GM12878 (cell line): Measurements from ENCODE around the gene KDM5B. TPM values are rescaled to one million over a fixed set of nuclear protein-coding genes. Genes with fewer than 3 reads are reported as not detected.

Source experiments
- ATAC-seq: fragments of 200-7000 bp; cut with Tn5 transposase; 3 replicates; pipeline ENCODE4 v1.9.1; 2020; ENCODE audit warnings: mild to moderate bottlenecking, moderate library complexity
- BruUV-seq: library from RNA; stranded (reverse); fragments of 400-500 nt; replicated peaks from 2 replicates; lab custom pipeline; 2021; lab: Mats Ljungman, UMichigan
- CTCF ChIA-PET: fragments of 300-600 bp; sonication (Branson Sonifier 250); formaldehyde crosslinking; extraction: SDS; loops from one replicate; lab custom pipeline; 2021; ENCODE audit warnings: inconsistent platforms; lab: Yijun Ruan, JAX
- POLR2A ChIA-PET: fragments of 350-600 bp; formaldehyde crosslinking; extraction: SDS; loops from one replicate; lab custom pipeline; 2021; ENCODE audit warnings: inconsistent platforms; lab: Charles Lee
- RAD21 ChIA-PET: fragments of 300-600 bp; sonication (Branson Sonifier 250); formaldehyde crosslinking; loops from one replicate; lab custom pipeline; 2023; ENCODE audit warnings: antibody characterized with exemption; ENCODE audit not compliant: unreplicated experiment; lab: Charles Lee
- SMC1A ChIA-PET: fragments of 300-600 bp; sonication (Branson Sonifier 250); formaldehyde crosslinking; loops from one replicate; lab custom pipeline; 2023; ENCODE audit not compliant: unreplicated experiment, uncharacterized antibody; lab: Charles Lee
- DNase-seq: peaks from one replicate; pipeline ENCODE4 v3.0.0-alpha.2; 2011; ENCODE audit warnings: low read depth, low spot score
- FAIRE-seq: peaks from 3 replicates; lab custom pipeline; 2011; peaks lifted over from hg19 to GRCh38; lab: Jason Lieb, UNC
- H2AFZ ChIP-seq: 2 replicates; pipeline ENCODE4 v1.6.0; 2011; ENCODE audit warnings: low read depth, low read length, control low read depth; ENCODE audit not compliant: control insufficient read depth
- H3K27ac ChIP-seq: 2 replicates; pipeline ENCODE4 v1.5.1; 2011; ENCODE audit warnings: control low read depth; ENCODE audit not compliant: control insufficient read depth, insufficient read depth
- H3K27me3 ChIP-seq, 2 experiments: replicated peaks in 1 of 2; 2 replicates each; pipeline versions ENCODE4 v1.6.0 to v1.6.1; 2011; ENCODE audit warnings: low read length in 1 of 2; ENCODE audit not compliant: control insufficient read depth in 2 of 2, insufficient read depth in 2 of 2
- H3K36me3 ChIP-seq, 2 experiments: 2 replicates each; pipeline ENCODE4 v1.5.1; 2011; ENCODE audit warnings: low read length in 1 of 2; ENCODE audit not compliant: control insufficient read depth in 2 of 2, insufficient read depth in 2 of 2
- H3K4me1 ChIP-seq: 2 replicates; pipeline ENCODE4 v1.6.1; 2011; ENCODE audit warnings: mild to moderate bottlenecking, low read length, moderate library complexity, mixed read lengths; ENCODE audit not compliant: control insufficient read depth, insufficient read depth
- H3K4me2 ChIP-seq: 2 replicates; pipeline ENCODE4 v1.6.0; 2011; ENCODE audit warnings: control low read depth; ENCODE audit not compliant: control insufficient read depth, insufficient read depth
- H3K4me3 ChIP-seq: fragments of 200-600 bp; sonication (generic); 2 replicates; pipeline ENCODE4 v1.5.1; 2016
- H3K79me2 ChIP-seq: 2 replicates; pipeline ENCODE4 v1.6.0; 2011; ENCODE audit warnings: low read length; ENCODE audit not compliant: control insufficient read depth, insufficient read depth
- H3K9ac ChIP-seq: 2 replicates; pipeline ENCODE4 v1.8.0; 2011; ENCODE audit warnings: low read length, control low read depth, mixed read lengths; ENCODE audit not compliant: control insufficient read depth, insufficient read depth
- H3K9me3 ChIP-seq: replicated peaks from 3 replicates; pipeline ENCODE4 v1.5.1; 2011; ENCODE audit warnings: mild to moderate bottlenecking, low read length; ENCODE audit not compliant: control insufficient read depth, insufficient read depth
- H4K20me1 ChIP-seq: 2 replicates; pipeline ENCODE4 v1.6.0; 2011; ENCODE audit not compliant: control insufficient read depth, insufficient read depth
- SUPT20H ChIP-seq: IDR thresholded peaks from 2 replicates; pipeline ENCODE4 v1.6.1; 2011; ENCODE audit warnings: low read depth, mild to moderate bottlenecking, low read length, moderate library complexity, borderline replicate concordance; ENCODE audit not compliant: control insufficient read depth
- TCF7 ChIP-seq: IDR thresholded peaks from 2 replicates; pipeline ENCODE4 v1.6.1; 2014; ENCODE audit warnings: antibody characterized with exemption, borderline replicate concordance
- ZNF207 ChIP-seq: fragments of 450-650 bp; IDR thresholded peaks from 2 replicates; pipeline ENCODE4 v1.6.1; 2014; ENCODE audit warnings: antibody characterized with exemption, mild to moderate bottlenecking, borderline replicate concordance
- WGBS: methylation state at CpG from one replicate; pipeline ENCODE4 v1.1.6; 2016; ENCODE audit warnings: low lambda C conversion rate; ENCODE audit not compliant: insufficient replicate concordance, insufficient coverage; ENCODE audit errors: missing lambda C conversion rate; 5-methylcytosine and 5-hydroxymethylcytosine counted together
- in situ Hi-C: fragments of 300-500 bp; cut with MboI; formaldehyde crosslinking; loops from 9 replicates; pipeline ENCODE4 v1.14.3; 2018; ENCODE audit warnings: mixed read lengths
- intact Hi-C: fragments of 100-400 bp; cut with micrococcal nuclease; formaldehyde crosslinking; loops from one replicate; pipeline ENCODE4 v1.14.2; 2022; ENCODE audit not compliant: unreplicated experiment
- polyA plus RNA-seq, 11 experiments: library from polyadenylated mRNA; depleted of rRNA in 4 of 11; unstranded in 6 of 11; stranded (reverse) in 5 of 11; fragments of >200 nt; fragmentation: Nextera tagmentation in 4 of 11; fragmentation: Illumina TruSeq in 1 of 11; extraction: Ambion mirVana in 4 of 11; extraction: Trizol in 1 of 11; gene quantifications; 1 replicate in 1 of 11; 2 replicates in 10 of 11; pipeline versions ENCODE4 v1.2.1 to v1.2.3, GENCODE V29; 2011 to 2016; ENCODE audit warnings: inconsistent platforms in 2 of 11, missing spikeins in 2 of 11, low read depth in 1 of 11
- total RNA-seq, 4 experiments: library from RNA; depleted of rRNA in 3 of 4; stranded (reverse); fragments of >200 nt in 3 of 4; fragmentation: Illumina TruSeq in 1 of 4; extraction: Trizol in 1 of 4; gene quantifications; 2 replicates each; pipeline versions ENCODE4 v1.2.1 to v1.2.3, GENCODE V29; 2013 to 2021
- TF ChIP-seq, protein P1 (sequence below): IDR thresholded peaks from 2 replicates; pipeline ENCODE4 v1.6.1; 2012; ENCODE audit warnings: mild to moderate bottlenecking, low read depth, low read length

Gene KDM5B
- total and polyA plus RNA-seq, 10 of the 15 experiments (the other 5 are each of a cell fraction or from before 2014, with no cell fraction given), result 1.7 to 26.6 (median 8.1) TPM

DNA sequence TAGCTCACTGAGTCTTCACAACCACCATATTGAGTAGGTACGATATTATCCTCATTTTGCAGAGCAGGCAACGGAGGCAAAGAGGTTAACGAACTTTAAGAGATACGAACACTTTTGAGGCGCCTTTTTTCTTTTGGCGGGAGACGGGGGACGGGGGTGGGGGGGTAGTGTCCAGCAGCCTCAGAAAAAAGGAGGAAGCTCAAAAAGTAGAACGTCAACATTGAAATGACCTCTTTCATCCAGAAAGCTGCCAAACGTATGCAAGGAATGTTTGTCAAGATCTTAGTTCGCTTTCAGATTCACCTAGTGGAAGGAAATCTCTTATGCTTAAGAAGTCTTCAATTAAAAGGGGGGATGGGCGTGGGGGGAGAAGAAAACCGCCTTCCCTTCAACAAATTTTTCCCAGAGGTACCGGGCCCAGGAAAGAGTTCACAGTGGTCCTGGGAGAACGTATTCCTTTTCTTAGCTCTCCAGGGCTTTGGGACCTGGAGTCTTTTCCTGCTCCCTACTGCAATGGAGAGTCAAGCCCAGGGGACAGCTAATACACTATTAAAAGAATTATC lies 1.5 kb upstream of the KDM5B start:
- 77% methylated on average over 15 of the region's 15 CpGs for WGBS
- no peak overlapping the region for H3K4me3 ChIP-seq
- peaks cover 22% of the 10 kb centered on the region for H3K79me2 ChIP-seq
- RAD21 ChIA-PET, result interaction anchor here (1.1 kb wide), 1 partner anchor 9 kb away, joined by 5 read pairs; no protein-coding TSS in a partner anchor
- no peak overlapping the region for H3K27ac ChIP-seq
- no peak overlapping the region for H2AFZ ChIP-seq
- no peaks in the 10 kb centered on the region for H3K36me3 ChIP-seq
- DNase-seq (no peak), ATAC-seq (no peak)
- SMC1A ChIA-PET, result interaction anchor here (0.8 to 1.5 kb wide), 3 partner anchors 26 to 159 kb away, joined by 3 read pairs; no protein-coding TSS in a partner anchor
- H3K27me3 ChIP-seq, result no peaks in the 10 kb centered on the region; a peak in 3 of 4 replicates
- H4K20me1 ChIP-seq, result no peaks in the 10 kb centered on the region
- TF ChIP-seq, protein P1, sequence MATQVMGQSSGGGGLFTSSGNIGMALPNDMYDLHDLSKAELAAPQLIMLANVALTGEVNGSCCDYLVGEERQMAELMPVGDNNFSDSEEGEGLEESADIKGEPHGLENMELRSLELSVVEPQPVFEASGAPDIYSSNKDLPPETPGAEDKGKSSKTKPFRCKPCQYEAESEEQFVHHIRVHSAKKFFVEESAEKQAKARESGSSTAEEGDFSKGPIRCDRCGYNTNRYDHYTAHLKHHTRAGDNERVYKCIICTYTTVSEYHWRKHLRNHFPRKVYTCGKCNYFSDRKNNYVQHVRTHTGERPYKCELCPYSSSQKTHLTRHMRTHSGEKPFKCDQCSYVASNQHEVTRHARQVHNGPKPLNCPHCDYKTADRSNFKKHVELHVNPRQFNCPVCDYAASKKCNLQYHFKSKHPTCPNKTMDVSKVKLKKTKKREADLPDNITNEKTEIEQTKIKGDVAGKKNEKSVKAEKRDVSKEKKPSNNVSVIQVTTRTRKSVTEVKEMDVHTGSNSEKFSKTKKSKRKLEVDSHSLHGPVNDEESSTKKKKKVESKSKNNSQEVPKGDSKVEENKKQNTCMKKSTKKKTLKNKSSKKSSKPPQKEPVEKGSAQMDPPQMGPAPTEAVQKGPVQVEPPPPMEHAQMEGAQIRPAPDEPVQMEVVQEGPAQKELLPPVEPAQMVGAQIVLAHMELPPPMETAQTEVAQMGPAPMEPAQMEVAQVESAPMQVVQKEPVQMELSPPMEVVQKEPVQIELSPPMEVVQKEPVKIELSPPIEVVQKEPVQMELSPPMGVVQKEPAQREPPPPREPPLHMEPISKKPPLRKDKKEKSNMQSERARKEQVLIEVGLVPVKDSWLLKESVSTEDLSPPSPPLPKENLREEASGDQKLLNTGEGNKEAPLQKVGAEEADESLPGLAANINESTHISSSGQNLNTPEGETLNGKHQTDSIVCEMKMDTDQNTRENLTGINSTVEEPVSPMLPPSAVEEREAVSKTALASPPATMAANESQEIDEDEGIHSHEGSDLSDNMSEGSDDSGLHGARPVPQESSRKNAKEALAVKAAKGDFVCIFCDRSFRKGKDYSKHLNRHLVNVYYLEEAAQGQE, result no peak
- TF ChIP-seq ZNF207 (no peak), SUPT20H (no peak), TCF7 (no peak)
- TF ChIP-seq, all 136 proteins: peak for 0
- no peak for FAIRE-seq
- no peak overlapping the region for H3K4me2 ChIP-seq
- ChIA-PET POLR2A (interaction anchor here (0.6 to 1.3 kb wide), 5 partner anchors 9 to 467 kb away, joined by 3 to 12 read pairs (median 6); partner anchors contain the start of gene KLHL12), CTCF (interaction anchor here (0.8 to 1.7 kb wide), 2 partner anchors 11 to 33 kb away, joined by 3 to 4 read pairs; no protein-coding TSS in a partner anchor)
- intact Hi-C loops (loop anchor here (1.0 to 10.0 kb wide), 2 partner anchors 79 to 195 kb away; partner anchors contain the start of gene TMEM183A), in situ Hi-C loops (no loop called here)
- peaks cover 3% of the 10 kb centered on the region; the same call in 1 of the 2 replicates for H3K4me1 ChIP-seq
- no peak overlapping the region for H3K9ac ChIP-seq
- no TSS peak for BruUV-seq
- H3K9me3 ChIP-seq, result no peaks in the 10 kb centered on the region
